ENCODE data around the gene CUL7.

Gene CUL7

DNA sequence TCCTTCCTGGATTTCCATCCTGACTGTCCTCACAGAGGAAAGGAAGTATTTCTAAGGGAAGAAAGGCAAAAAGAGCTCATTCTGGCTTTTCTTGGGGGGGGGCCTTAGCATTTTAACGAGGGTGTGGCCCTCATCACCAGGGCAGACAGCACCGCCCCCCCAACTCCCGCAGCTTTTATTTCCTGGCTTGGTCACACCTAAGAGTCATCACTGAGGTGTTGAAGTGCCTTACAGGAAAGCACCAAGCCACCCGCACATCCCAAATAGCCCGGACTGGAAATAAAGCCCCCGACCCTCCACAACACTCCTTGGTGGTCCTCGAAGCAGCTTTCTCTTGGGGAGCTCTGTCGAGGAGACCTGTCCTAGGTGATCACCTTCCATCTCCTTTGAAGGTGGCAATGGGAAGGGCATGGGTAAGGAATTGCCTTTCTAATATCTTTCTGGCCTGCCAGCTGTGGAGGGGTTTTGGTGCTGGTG, 23.7 kb upstream of the CUL7 start:
- DNase-seq (ENCODE audit: low read depth): no peak

DNA sequence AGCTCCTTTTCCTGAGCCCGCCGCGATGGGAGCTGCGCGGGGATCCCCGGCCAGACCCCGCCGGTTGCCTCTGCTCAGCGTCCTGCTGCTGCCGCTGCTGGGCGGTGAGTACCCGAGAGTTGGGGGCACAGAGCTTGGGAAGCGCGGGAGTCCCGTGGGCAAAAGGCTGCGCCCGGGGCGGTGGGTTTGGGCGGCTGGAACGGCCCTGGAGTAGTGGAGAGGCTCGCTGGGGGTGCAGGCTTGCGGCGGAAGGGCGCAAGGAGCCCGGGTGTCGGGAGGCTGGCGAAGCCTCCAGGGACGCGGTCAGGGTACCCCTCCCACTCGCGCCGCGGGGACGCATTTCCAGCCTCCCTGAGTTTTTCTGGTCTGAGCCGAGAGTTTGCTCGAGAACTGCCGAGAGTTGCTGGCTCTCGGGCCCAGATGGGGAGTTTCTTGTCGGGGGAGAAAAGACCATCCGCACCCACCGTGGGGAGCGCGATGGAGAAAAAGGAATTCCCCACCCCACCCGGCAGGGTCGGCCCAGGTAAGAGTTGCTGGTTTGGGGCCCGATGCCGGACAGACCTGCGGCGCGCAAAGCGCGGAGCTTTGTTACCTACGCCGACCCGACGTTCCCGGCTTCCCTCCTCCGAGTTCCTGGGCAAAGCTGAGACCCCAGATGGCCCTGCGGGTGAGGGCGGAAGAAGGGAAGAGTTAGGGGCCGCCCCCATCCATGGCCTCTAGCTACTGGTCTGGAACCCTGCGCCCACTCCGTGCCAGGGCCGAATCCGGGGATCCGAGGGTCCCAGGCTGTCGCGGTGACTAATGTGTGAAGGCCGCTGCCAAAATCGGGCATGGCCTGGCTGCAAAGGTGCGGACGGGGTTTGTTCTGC, 23.0 kb upstream of the CUL7 start:
- DNase-seq (ENCODE audit: low read depth): peak; percentile 67

GRCh38 chr6:43075670-43076463, 22.2 kb upstream of the CUL7 start, which contains the start of gene PTK7:
PTK7 (plus strand) TSS chr6:43076314; CDS start chr6:43076489, 175 bp downstream.
- peak; percentile 70 for DNase-seq (ENCODE audit: low read depth)

DNA sequence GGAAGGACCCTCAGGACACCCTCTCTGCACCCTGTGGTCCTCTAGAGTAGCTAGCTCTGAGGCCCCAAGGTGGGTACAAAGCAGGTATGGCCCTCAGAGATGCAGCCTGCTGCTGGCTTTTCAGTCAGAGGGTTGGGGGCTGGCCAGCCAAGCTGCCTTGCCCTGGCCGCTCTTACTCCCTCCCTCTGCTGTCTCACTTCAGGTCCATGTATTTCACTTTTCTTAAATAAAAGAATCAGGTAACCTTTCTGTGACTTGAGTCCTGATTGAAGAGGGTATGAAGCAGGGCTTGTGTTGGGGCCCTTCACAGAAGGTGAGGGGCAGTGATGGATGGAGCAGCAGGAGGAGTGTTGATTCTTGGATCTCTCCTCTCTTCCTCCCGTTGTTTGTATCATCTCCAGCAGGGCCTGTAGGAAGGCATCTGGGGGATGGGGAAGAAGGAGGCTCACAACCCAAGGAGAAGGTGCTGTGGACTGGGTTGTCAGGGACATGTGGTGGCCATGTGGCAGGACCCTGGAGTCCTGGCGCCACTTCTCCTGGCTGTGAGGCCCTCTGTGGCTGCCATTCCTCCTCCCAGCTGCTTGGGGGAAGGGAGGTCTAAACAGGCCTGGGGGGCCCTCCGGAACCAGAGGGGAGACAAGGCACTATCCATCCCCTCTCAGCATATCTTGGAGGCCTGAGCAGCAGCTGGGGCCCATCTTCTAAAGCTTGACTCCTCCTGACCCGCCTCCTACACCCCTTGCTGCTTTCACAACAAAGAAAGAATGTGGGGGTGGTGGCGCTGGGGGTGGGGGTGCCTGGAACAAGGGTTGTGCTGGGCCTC, 21.4 kb upstream of the CUL7 start:
- peak; percentile 68 for DNase-seq (ENCODE audit: low read depth)

GRCh38 chr6:43070028-43070632, 16.5 kb upstream of the CUL7 start:
- DNase-seq (ENCODE audit: low read depth): peak; percentile 77

GRCh38 chr6:43062818-43063217, 9.2 kb upstream of the CUL7 start:
- no peak for DNase-seq (ENCODE audit: low read depth)

GRCh38 chr6:43061861-43062260, 8.2 kb upstream of the CUL7 start:
- peak; percentile 54 for DNase-seq (ENCODE audit: low read depth)

DNA sequence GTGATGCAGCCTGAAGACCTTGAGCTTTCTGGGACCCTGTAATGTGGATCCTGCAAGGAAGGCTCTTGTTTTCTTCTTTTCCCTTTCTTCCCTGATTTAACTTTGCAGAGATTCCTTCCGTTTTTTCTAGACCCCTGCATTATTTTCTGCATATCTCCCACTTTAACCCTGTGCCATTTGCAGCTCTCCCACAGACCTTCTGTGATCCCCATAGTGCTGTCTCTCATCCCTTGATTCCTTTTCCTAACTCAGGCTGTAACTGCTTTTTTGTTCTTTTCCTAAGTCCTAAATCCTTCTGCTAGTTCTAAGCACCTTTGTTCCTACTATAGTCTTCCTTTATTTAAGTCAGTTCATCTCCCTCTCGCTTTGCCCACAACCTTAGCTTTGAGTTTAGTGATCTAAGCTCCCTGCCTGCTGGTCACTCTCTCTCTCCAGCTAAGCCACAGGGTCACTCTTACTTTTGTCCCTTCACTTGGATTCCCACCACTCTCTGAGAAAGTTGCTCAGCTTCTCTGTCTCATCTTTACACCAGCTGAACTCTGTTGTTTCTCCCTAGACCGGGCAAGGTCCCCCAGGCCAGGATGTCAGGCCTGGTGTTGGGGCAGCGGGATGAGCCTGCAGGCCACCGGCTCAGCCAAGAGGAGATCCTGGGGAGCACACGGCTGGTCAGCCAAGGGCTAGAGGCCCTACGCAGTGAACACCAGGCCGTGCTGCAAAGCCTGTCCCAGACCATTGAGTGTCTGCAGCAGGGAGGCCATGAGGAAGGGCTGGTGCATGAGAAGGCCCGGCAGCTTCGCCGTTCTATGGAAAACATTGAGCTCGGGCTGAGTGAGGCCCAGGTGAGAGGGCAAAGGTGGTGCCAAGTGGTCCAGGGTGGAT, 7.3 kb upstream of the CUL7 start:
- DNase-seq (ENCODE audit: low read depth): no peak

- no peak for DNase-seq (ENCODE audit: low read depth)
Measured at GRCh38 chr6:43060034-43060754, 6.5 kb upstream of the CUL7 start.

- DNase-seq (ENCODE audit: low read depth): peak; percentile 99
Measured at GRCh38 chr6:43059168-43060033, 5.8 kb upstream of the CUL7 start, which contains the start of the genes KLC4 and MRPL2. KLC4 (plus strand) TSS chr6:43059631; CDS start chr6:43061336, 1,705 bp downstream. MRPL2 (minus strand) TSS chr6:43059434; CDS start chr6:43059381, 53 bp downstream.

DNA sequence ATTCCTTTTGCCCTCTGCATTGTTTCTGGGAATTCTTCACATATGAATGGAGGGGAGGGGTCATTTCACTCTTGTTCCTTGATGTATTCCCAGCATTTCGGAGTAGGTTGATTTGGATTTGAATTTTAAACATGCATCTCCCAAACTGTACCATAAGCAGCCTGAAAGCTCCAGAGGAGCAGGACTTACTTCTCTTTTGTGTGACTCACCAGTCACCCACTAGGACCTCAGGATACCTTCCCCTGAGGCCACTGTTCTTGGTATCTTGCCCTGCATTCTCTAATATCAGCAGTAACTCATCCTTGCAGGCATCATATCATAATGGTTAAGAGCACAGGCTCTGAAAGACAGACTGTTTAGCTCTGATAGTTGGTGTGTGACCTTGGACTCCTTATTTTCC, 4.9 kb upstream of the CUL7 start:
- DNase-seq (ENCODE audit: low read depth): no peak

- no peak for DNase-seq (ENCODE audit: low read depth)
Measured at GRCh38 chr6:43055966-43056365, 2.3 kb upstream of the CUL7 start.

GRCh38 chr6:43054206-43054943, 724 bp upstream of the CUL7 start:
- DNase-seq (ENCODE audit: low read depth): no peak

- DNase-seq (ENCODE audit: low read depth): peak; percentile 45
Measured at GRCh38 chr6:43052842-43053544, 658 bp downstream of the CUL7 start.

DNA sequence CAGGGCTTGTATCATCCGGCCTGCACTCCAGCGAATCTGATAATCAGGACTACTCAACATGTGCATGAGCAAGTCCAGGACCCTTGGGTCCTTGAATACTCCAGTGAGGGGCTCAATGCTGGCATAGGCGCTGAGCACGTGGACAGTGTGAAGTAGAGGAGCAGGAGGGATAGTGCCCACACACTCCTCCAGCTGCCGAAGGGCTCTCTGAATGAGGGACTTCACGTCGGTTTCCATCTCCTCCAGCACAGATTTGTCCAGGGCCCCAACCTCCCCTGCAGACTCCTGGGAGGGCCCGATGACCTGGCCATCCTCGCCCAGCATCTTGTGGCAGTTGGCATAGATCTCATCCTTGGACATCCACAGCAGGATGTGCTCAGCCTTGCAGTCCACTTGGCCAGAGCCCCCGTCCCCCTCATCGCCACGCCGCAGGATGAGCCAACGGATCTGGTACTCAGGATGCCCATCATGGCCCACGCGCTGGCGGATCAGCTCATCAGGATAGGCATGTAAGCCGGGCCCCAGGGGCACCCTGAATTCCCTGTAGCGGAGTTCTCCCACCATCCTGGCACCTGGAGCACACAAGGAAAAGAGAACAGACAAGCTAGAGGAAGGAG, 1.3 kb downstream of the CUL7 start:
- no peak for DNase-seq (ENCODE audit: low read depth)

- DNase-seq (ENCODE audit: low read depth): no peak
Measured at GRCh38 chr6:43050981-43051380, 2.7 kb downstream of the CUL7 start.

- DNase-seq (ENCODE audit: low read depth): no peak
Measured at GRCh38 chr6:43047998-43048397, 5.7 kb downstream of the CUL7 start.
